Prostate gland (tissue), 2 donors: ENCODE data around the gene TLDC2. TPM values are rescaled to one million over a fixed set of nuclear protein-coding genes. Genes with fewer than 3 reads are reported as not detected.
"Not testable (repeated sequence)": the region's sequence is repeated elsewhere in the genome, so short reads cannot be mapped to it uniquely, and the experiment has no call there.

Experiments
- DNase-seq: peaks from one replicate; pipeline ENCODE4 v3.0.0-alpha.2; 2019; ENCODE audit warnings: low spot score
- H3K27ac ChIP-seq, 2 donors: fragments of 200-600 bp; sonication (generic); 2 replicates each; pipeline ENCODE4 v1.5.1; 2017 to 2019
- H3K27me3 ChIP-seq: fragments of 200-600 bp; sonication (generic); replicated peaks from 2 replicates; pipeline ENCODE4 v1.5.1; 2019; ENCODE audit not compliant: insufficient read depth
- H3K36me3 ChIP-seq, 2 donors: fragments of 200-600 bp; sonication (generic); 1 replicate in 1 of 2; 2 replicates in 1 of 2; pipeline versions ENCODE4 v1.5.1 to v1.8.1; 2017 to 2019
- H3K4me1 ChIP-seq: fragments of 200-600 bp; sonication (generic); replicated peaks from 2 replicates; pipeline ENCODE4 v1.5.1; 2019
- H3K4me3 ChIP-seq, 2 donors: fragments of 200-600 bp; sonication (generic); 2 replicates each; pipeline ENCODE4 v1.5.1; 2017 to 2019
- H3K9me3 ChIP-seq: fragments of 200-600 bp; sonication (generic); 2 replicates; pipeline ENCODE4 v1.5.1; 2017
- POLR2A ChIP-seq: fragments of 450-650 bp; IDR thresholded peaks from one replicate; pipeline ENCODE4 v1.6.1; 2016; ENCODE audit warnings: antibody characterized with exemption, mild to moderate bottlenecking
- POLR2AphosphoS5 ChIP-seq: sonication (generic); formaldehyde crosslinking; IDR thresholded peaks from one replicate; pipeline ENCODE4 v1.6.1; 2017; ENCODE audit warnings: antibody characterized with exemption
- WGBS: methylation state at CpG from one replicate; pipeline ENCODE4 v1.1.5; 2018; 5-methylcytosine and 5-hydroxymethylcytosine counted together
- intact Hi-C: fragments of 100-400 bp; cut with DNase I; formaldehyde crosslinking; loops from one replicate; pipeline ENCODE4 v1.14.2; 2022
- total RNA-seq, 2 donors: library from RNA; depleted of rRNA; stranded (reverse); fragments of >200 nt; gene quantifications; one replicate each; pipeline ENCODE4 v1.1.0, GENCODE V29; 2016
- TF ChIP-seq, protein P1 (sequence below), 4 experiments: fragments of 200-600 bp in 2 of 4; fragments of 450-650 bp in 2 of 4; sonication (generic) in 2 of 4; IDR thresholded peaks; 1 replicate in 3 of 4; 2 replicates in 1 of 4; pipeline ENCODE4 v1.5.1; 2016 to 2019; ENCODE audit warnings: antibody characterized with exemption in 4 of 4, mild to moderate bottlenecking in 2 of 4, moderate library complexity in 2 of 4

The TLDC2 gene
- total RNA-seq, 2 donors from 2014 or later, result 0.14 to 1.3 TPM

DNA sequence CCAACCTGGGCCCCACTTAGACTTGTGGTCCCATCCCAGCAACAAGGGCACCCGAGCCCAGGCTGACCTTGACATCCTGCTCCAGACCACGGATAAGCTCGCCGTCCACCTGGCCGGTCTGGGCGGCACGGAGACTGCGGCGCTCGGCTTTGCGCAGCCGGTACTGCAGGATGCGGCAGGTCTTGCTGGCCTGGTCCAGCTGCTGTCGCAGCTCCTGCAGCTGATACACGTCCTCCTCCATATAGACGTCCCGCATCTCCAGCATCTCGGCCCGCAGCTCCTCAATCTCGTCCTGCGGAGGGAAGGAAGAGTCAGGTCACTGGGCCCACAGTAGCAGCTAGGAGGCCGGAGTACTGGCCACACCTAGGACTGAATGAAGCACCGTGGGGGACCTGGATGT, 36.8 kb upstream of the TLDC2 start:
- H3K4me1 ChIP-seq, result peaks cover 4% of the 10 kb centered on the region
- WGBS, result 95% methylated on average over 20 of the region's 23 CpGs
- no peak overlapping the region for H3K4me3 ChIP-seq
- TF ChIP-seq POLR2AphosphoS5, result no peak
- TF ChIP-seq, protein P1, sequence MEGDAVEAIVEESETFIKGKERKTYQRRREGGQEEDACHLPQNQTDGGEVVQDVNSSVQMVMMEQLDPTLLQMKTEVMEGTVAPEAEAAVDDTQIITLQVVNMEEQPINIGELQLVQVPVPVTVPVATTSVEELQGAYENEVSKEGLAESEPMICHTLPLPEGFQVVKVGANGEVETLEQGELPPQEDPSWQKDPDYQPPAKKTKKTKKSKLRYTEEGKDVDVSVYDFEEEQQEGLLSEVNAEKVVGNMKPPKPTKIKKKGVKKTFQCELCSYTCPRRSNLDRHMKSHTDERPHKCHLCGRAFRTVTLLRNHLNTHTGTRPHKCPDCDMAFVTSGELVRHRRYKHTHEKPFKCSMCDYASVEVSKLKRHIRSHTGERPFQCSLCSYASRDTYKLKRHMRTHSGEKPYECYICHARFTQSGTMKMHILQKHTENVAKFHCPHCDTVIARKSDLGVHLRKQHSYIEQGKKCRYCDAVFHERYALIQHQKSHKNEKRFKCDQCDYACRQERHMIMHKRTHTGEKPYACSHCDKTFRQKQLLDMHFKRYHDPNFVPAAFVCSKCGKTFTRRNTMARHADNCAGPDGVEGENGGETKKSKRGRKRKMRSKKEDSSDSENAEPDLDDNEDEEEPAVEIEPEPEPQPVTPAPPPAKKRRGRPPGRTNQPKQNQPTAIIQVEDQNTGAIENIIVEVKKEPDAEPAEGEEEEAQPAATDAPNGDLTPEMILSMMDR (IDR thresholded peaks at IDR 0.05), result no peak
- no peak for TF ChIP-seq POLR2A
- DNase-seq, result no peak
- no peaks in the 10 kb centered on the region for H3K36me3 ChIP-seq
- intact Hi-C loops, result no loop called here
- no peak overlapping the region for H3K27ac ChIP-seq
- no peaks in the 10 kb centered on the region for H3K27me3 ChIP-seq
- no peaks in the 10 kb centered on the region for H3K9me3 ChIP-seq

DNA sequence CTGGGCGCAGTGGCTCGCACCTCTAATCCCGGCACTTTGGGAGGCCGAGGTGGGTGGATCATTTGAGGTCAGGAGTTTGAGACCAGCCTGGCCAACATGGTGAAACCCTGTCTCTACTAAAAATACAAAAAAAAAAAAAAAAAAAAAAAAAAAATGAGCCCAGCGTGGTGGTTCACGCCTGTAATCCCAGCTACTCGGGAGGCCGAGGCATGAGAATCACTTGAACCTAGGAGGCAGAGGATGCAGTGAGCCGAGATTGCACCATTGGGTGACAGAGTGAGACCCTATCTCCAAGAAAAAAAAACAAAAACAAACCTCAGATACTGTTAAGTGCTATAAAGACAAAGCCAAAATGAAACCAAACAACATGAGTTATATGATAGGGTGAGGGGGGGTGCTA, 34.9 kb upstream of the TLDC2 start:
- DNase-seq, H3K4me3 ChIP-seq, H3K9me3 ChIP-seq, H3K4me1 ChIP-seq, H3K36me3 ChIP-seq, H3K27me3 ChIP-seq, intact Hi-C loops, H3K27ac ChIP-seq: not testable (repeated sequence)
- 95% methylated on average over 9 of the region's 9 CpGs for WGBS

DNA sequence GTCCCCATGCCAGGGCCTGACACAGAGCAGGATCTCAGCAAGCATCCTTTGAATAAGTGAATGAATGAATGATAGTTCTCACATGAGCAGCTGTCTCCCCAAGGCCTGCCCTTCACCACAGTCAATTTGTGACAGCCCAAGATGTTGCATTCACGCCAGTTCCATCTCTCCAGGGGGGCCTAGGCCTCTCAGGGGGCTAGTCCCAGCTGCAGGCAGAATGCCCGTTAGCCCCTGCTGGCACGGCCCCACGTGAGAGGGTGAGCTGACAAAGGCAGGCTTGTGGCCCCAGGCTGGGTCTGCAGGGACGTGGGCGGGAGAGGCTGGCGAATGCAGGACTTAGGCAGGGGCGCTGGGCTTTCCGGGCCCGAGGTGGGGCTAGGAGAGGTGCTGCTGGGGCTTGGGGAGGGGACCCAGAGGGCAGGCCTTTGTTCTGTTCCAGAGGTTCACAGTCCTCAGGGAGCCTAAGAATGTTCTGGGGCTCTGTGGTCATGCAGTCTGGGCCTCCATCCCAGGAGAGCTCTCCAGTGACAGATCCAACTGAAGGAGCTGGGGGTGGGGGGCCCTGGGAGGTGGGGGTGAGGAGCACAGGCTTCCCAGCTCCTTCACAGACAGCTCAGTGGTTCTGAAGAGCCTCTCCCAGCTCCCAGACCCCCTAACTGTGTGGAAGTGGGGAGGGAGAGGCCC, 30.5 kb upstream of the TLDC2 start:
- H3K9me3 ChIP-seq, result no peaks in the 10 kb centered on the region
- no peak for DNase-seq
- no peaks in the 10 kb centered on the region for H3K4me1 ChIP-seq
- intact Hi-C loops, result no loop called here
- peak overlapping the region; percentile 46 to 66 for H3K27ac ChIP-seq
- 61% methylated on average over 10 of the region's 10 CpGs for WGBS
- no peak overlapping the region for H3K4me3 ChIP-seq
- no peaks in the 10 kb centered on the region for H3K36me3 ChIP-seq
- no peaks in the 10 kb centered on the region for H3K27me3 ChIP-seq
- TF ChIP-seq, protein P1 (IDR thresholded peaks at IDR 0.05), result no peak
- TF ChIP-seq POLR2A, result no peak
- no peak for TF ChIP-seq POLR2AphosphoS5

DNA sequence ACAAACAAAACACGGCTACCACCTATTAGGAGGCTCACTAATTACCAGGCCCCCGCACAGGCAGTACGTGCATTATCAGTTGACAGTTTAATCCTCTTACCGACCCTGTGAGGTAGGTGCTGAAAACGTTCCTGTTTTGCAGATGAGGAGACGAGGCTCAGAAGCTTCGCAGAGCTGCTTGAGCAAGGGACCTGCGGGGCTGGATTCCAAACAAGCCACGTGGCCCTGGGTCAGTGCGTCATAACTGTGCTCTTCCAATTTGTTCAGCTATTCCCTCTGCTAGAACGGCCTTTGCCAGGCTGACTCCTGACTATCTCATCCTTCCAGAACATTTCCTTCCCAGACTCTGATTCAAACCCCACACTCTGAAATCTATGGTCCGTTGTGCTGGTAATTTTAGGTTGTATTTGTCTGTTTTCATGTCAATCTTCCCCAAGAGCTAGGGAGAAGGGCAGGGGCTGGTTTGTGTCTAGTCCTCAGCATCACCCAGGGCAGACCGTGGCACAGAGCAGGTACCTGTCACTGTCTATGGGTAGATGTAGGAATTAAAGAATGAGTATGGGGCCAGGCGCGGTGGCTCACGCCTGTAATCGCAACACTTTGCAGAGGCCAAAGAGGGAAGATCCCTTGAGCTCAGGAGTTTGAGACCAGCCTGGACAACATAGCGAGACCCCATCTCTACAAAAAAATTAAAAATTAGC, 28.8 kb upstream of the TLDC2 start:
- Histone ChIP-seq H3K27ac (peak overlapping the region; percentile 66 to 76), H3K4me3 (no peak overlapping the region), H3K4me1 (no peaks in the 10 kb centered on the region), H3K36me3 (no peaks in the 10 kb centered on the region), H3K27me3 (no peaks in the 10 kb centered on the region), H3K9me3 (no peaks in the 10 kb centered on the region)
- peak; percentile 50 for DNase-seq
- WGBS, result 59% methylated on average over 18 of the region's 18 CpGs
- intact Hi-C loops, result no loop called here
- TF ChIP-seq POLR2A (no peak), POLR2AphosphoS5 (peak; percentile 85)

DNA sequence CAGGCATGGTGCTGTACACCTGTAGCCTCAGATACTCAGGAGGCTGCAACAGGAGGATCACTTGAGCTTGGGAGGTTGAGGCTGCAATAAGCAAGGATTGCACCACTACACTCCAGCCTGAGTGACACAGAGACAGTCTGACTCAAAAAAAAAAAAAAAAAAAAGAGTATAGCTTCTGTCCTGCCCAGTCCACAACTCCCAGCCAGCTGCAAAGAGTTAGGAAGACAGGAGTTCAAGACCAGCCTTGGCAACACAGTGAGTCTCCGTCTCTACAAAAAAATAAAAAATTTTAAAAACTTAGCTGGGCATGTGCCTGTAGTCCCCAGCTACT, 28.3 kb upstream of the TLDC2 start:
- DNase-seq, result no peak
- 71% methylated on average over 1 of the region's 1 CpG for WGBS
- Histone ChIP-seq H3K9me3 (no peaks in the 10 kb centered on the region), H3K36me3 (no peaks in the 10 kb centered on the region), H3K4me3 (no peak overlapping the region), H3K27me3 (no peaks in the 10 kb centered on the region), H3K27ac (peak overlapping the region; percentile 66 to 76), H3K4me1 (no peaks in the 10 kb centered on the region)
- TF ChIP-seq POLR2A, result no peak
- TF ChIP-seq, protein P1 (IDR thresholded peaks at IDR 0.05), result no peak
- no peak for TF ChIP-seq POLR2AphosphoS5
- intact Hi-C loops, result no loop called here
